ENCODE measurements around the gene ZNF598. TPM values are rescaled to one million over a fixed set of nuclear protein-coding genes. Genes with fewer than 3 reads are reported as not detected.

The ZNF598 gene
- total RNA-seq, 1 donor from 2014 or later = 90.4 TPM

- no peak for TF ChIP-seq CTCF (IDR thresholded peaks at IDR 0.05; ENCODE audit: partially characterized antibody, unreplicated experiment)
- peaks cover 20% of the 10 kb centered on the region for H3K4me1 Mint-ChIP-seq (ENCODE audit: low read depth, unreplicated experiment)
- H3K4me3 Mint-ChIP-seq (ENCODE audit: unreplicated experiment) = peak overlapping the region; percentile 92
- H3K27ac Mint-ChIP-seq (ENCODE audit: unreplicated experiment) = peak overlapping the region; percentile 89
- peaks cover 13% of the 10 kb centered on the region for H3K9me3 Mint-ChIP-seq (ENCODE audit: unreplicated experiment)
- DNase-seq = no peak
- H3K36me3 Mint-ChIP-seq (ENCODE audit: unreplicated experiment) = peaks cover 4% of the 10 kb centered on the region
- H3K27me3 Mint-ChIP-seq (ENCODE audit: unreplicated experiment) = peaks cover 20% of the 10 kb centered on the region
These were observed 3.3 kb downstream of the ZNF598 start for GRCh38 chr16:2006317-2006716.

- Mint-ChIP-seq H3K4me3 (ENCODE audit: unreplicated experiment) (peak overlapping the region; percentile 25), H3K27me3 (ENCODE audit: unreplicated experiment) (peaks cover 20% of the 10 kb centered on the region), H3K9me3 (ENCODE audit: unreplicated experiment) (peaks cover 15% of the 10 kb centered on the region), H3K36me3 (ENCODE audit: unreplicated experiment) (peaks cover 4% of the 10 kb centered on the region), H3K4me1 (ENCODE audit: low read depth, unreplicated experiment) (peaks cover 20% of the 10 kb centered on the region), H3K27ac (ENCODE audit: unreplicated experiment) (peak overlapping the region; percentile 89)
- DNase-seq = no peak
- no peak for TF ChIP-seq CTCF (IDR thresholded peaks at IDR 0.05; ENCODE audit: partially characterized antibody, unreplicated experiment)
These were observed 4.0 kb downstream of the ZNF598 start for GRCh38 chr16:2005646-2006045.

- peaks cover 4% of the 10 kb centered on the region for H3K36me3 Mint-ChIP-seq (ENCODE audit: unreplicated experiment)
- H3K27ac Mint-ChIP-seq (ENCODE audit: unreplicated experiment) = peak overlapping the region; percentile 84
- peaks cover 15% of the 10 kb centered on the region for H3K27me3 Mint-ChIP-seq (ENCODE audit: unreplicated experiment)
- peaks cover 20% of the 10 kb centered on the region for H3K4me1 Mint-ChIP-seq (ENCODE audit: low read depth, unreplicated experiment)
- DNase-seq = no peak
- peaks cover 15% of the 10 kb centered on the region for H3K9me3 Mint-ChIP-seq (ENCODE audit: unreplicated experiment)
- TF ChIP-seq CTCF (IDR thresholded peaks at IDR 0.05; ENCODE audit: partially characterized antibody, unreplicated experiment) = no peak
- H3K4me3 Mint-ChIP-seq (ENCODE audit: unreplicated experiment) = peak overlapping the region; percentile 71
These were observed 4.7 kb downstream of the ZNF598 start for GRCh38 chr16:2004795-2005517.

- TF ChIP-seq CTCF (IDR thresholded peaks at IDR 0.05; ENCODE audit: partially characterized antibody, unreplicated experiment) = peak; percentile 97
- Mint-ChIP-seq H3K27ac (ENCODE audit: unreplicated experiment) (peak overlapping the region; percentile 84), H3K36me3 (ENCODE audit: unreplicated experiment) (peaks cover 4% of the 10 kb centered on the region), H3K9me3 (ENCODE audit: unreplicated experiment) (peaks cover 15% of the 10 kb centered on the region), H3K4me3 (ENCODE audit: unreplicated experiment) (no peak overlapping the region), H3K27me3 (ENCODE audit: unreplicated experiment) (peaks cover 15% of the 10 kb centered on the region), H3K4me1 (ENCODE audit: low read depth, unreplicated experiment) (peaks cover 20% of the 10 kb centered on the region)
- peak; percentile 98 for DNase-seq
These were observed 5.6 kb downstream of the ZNF598 start for GRCh38 chr16:2003827-2004641.

Data from glutamatergic neuron (in vitro differentiated cells).